K562 (cell line): Measurements from ENCODE around the gene RFT1.

Source experiments
- BRD4 ChIP-seq: fragments of 200-600 bp; sonication (generic); IDR thresholded peaks from 2 replicates; pipeline ENCODE4 v1.6.1; 2017; ENCODE audit warnings: inconsistent platforms
- POLR2A ChIP-seq: fragments of 450-650 bp; conservative IDR thresholded peaks from 2 replicates; pipeline ENCODE4 v1.6.1; 2016
- SRSF9 ChIP-seq: fragments of 200-400 bp; formaldehyde crosslinking; IDR thresholded peaks from 2 replicates; pipeline ENCODE4 v1.6.1; 2017; ENCODE audit warnings: low read depth, low read length, borderline replicate concordance
- ZFP30 ChIP-seq: fragments of 250-450 bp; sonication (Bioruptor Pico); IDR thresholded peaks from 2 replicates; pipeline ENCODE4 v1.8.0; 2022; ENCODE audit warnings: moderate library complexity, mild to moderate bottlenecking, inconsistent platforms, borderline replicate concordance

DNA sequence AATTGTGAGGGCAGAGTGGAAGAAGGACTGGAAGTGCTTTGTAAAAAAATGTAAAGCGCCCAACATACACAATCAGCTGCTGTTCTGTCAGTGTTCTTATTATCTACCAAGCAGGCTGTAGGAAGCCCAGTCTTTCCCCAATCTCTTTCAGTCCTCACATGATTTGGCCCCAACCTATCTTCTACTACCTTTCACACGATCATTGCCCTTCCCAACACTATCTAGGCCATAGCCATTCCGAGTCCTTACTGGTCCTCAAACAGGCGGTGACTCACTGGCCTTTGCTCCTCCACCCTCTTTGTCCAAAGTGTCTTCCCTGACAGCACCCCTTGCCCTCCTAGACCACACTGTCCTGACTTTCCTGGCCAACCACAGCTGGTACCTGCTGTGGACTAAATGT, 861 bp upstream of the RFT1 start:
- TF ChIP-seq ZFP30 (CRISPR knock-in tag) (no peak), BRD4 (no peak), SRSF9 (no peak), POLR2A (no peak)
